IPS-18a (cell line): ENCODE data around the gene SDHB.

Experiments used
- H3K27ac ChIP-seq: one replicate; pipeline ENCODE4 v1.5.1; 2013; ENCODE audit warnings: low read length
- H3K27me3 ChIP-seq: one replicate; pipeline ENCODE4 v1.6.1; 2013; ENCODE audit warnings: mild to moderate bottlenecking, low read length; ENCODE audit not compliant: control insufficient read depth, insufficient read depth
- H3K36me3 ChIP-seq: one replicate; pipeline ENCODE4 v1.6.1; 2013; ENCODE audit warnings: low read depth, low read length; ENCODE audit not compliant: control insufficient read depth
- H3K4me1 ChIP-seq: one replicate; pipeline ENCODE4 v1.6.1; 2013; ENCODE audit warnings: low read depth, low read length; ENCODE audit not compliant: control insufficient read depth
- H3K4me3 ChIP-seq: one replicate; pipeline ENCODE4 v1.5.1; 2013; ENCODE audit warnings: low read length
- H3K9ac ChIP-seq: one replicate; pipeline ENCODE4 v1.6.1; 2013; ENCODE audit warnings: mild to moderate bottlenecking, low read length, moderate library complexity
- H3K9me3 ChIP-seq: one replicate; pipeline ENCODE4 v1.6.1; 2013; ENCODE audit warnings: low read depth, low read length; ENCODE audit not compliant: control insufficient read depth

SDHB gene

GRCh38 chr1:17091252-17091651 lies 37.4 kb upstream of the SDHB start:
- Histone ChIP-seq H3K27me3 (no peaks in the 10 kb centered on the region), H3K9ac (no peak overlapping the region), H3K27ac (no peak overlapping the region), H3K36me3 (no peaks in the 10 kb centered on the region), H3K4me1 (no peaks in the 10 kb centered on the region), H3K9me3 (no peaks in the 10 kb centered on the region), H3K4me3 (no peak overlapping the region)

- Histone ChIP-seq H3K27ac (no peak overlapping the region), H3K4me3 (no peak overlapping the region), H3K9ac (no peak overlapping the region), H3K4me1 (no peaks in the 10 kb centered on the region), H3K9me3 (no peaks in the 10 kb centered on the region), H3K27me3 (no peaks in the 10 kb centered on the region), H3K36me3 (no peaks in the 10 kb centered on the region)
Measured at GRCh38 chr1:17089506-17089905, 35.7 kb upstream of the SDHB start.

GRCh38 chr1:17086751-17087150 lies 32.9 kb upstream of the SDHB start:
- H3K36me3 ChIP-seq: no peaks in the 10 kb centered on the region
- H3K4me3 ChIP-seq: no peak overlapping the region
- H3K27ac ChIP-seq: no peak overlapping the region
- no peaks in the 10 kb centered on the region for H3K9me3 ChIP-seq
- no peaks in the 10 kb centered on the region for H3K4me1 ChIP-seq
- no peak overlapping the region for H3K9ac ChIP-seq
- H3K27me3 ChIP-seq: no peaks in the 10 kb centered on the region

GRCh38 chr1:17084787-17085186 lies 31.0 kb upstream of the SDHB start:
- Histone ChIP-seq H3K9me3 (no peaks in the 10 kb centered on the region), H3K4me3 (no peak overlapping the region), H3K9ac (no peak overlapping the region), H3K36me3 (no peaks in the 10 kb centered on the region), H3K27me3 (no peaks in the 10 kb centered on the region), H3K27ac (no peak overlapping the region), H3K4me1 (no peaks in the 10 kb centered on the region)

GRCh38 chr1:17082761-17083160 lies 28.9 kb upstream of the SDHB start:
- Histone ChIP-seq H3K9ac (no peak overlapping the region), H3K9me3 (no peaks in the 10 kb centered on the region), H3K27ac (no peak overlapping the region), H3K36me3 (no peaks in the 10 kb centered on the region), H3K27me3 (no peaks in the 10 kb centered on the region), H3K4me1 (no peaks in the 10 kb centered on the region), H3K4me3 (no peak overlapping the region)

- H3K9me3 ChIP-seq: no peaks in the 10 kb centered on the region
- no peaks in the 10 kb centered on the region for H3K27me3 ChIP-seq
- no peak overlapping the region for H3K9ac ChIP-seq
- H3K4me1 ChIP-seq: no peaks in the 10 kb centered on the region
- H3K36me3 ChIP-seq: no peaks in the 10 kb centered on the region
- H3K4me3 ChIP-seq: no peak overlapping the region
- no peak overlapping the region for H3K27ac ChIP-seq
Measured at GRCh38 chr1:17081439-17081838, 27.6 kb upstream of the SDHB start.

GRCh38 chr1:17080880-17081279 lies 27.0 kb upstream of the SDHB start:
- H3K9ac ChIP-seq: no peak overlapping the region
- no peaks in the 10 kb centered on the region for H3K36me3 ChIP-seq
- H3K4me3 ChIP-seq: no peak overlapping the region
- no peaks in the 10 kb centered on the region for H3K27me3 ChIP-seq
- no peaks in the 10 kb centered on the region for H3K4me1 ChIP-seq
- no peak overlapping the region for H3K27ac ChIP-seq
- H3K9me3 ChIP-seq: no peaks in the 10 kb centered on the region

- Histone ChIP-seq H3K27me3 (no peaks in the 10 kb centered on the region), H3K27ac (no peak overlapping the region), H3K9ac (no peak overlapping the region), H3K9me3 (no peaks in the 10 kb centered on the region), H3K4me3 (no peak overlapping the region), H3K4me1 (no peaks in the 10 kb centered on the region), H3K36me3 (no peaks in the 10 kb centered on the region)
Measured at GRCh38 chr1:17080085-17080759, 26.4 kb upstream of the SDHB start.

- Histone ChIP-seq H3K27ac (no peak overlapping the region), H3K9me3 (no peaks in the 10 kb centered on the region), H3K36me3 (no peaks in the 10 kb centered on the region), H3K4me3 (no peak overlapping the region), H3K27me3 (no peaks in the 10 kb centered on the region), H3K4me1 (no peaks in the 10 kb centered on the region), H3K9ac (no peak overlapping the region)
Measured at GRCh38 chr1:17078991-17079868, 25.4 kb upstream of the SDHB start.

GRCh38 chr1:17075470-17076255 lies 21.8 kb upstream of the SDHB start:
- H3K4me3 ChIP-seq: no peak overlapping the region
- H3K9ac ChIP-seq: no peak overlapping the region
- H3K36me3 ChIP-seq: no peaks in the 10 kb centered on the region
- no peaks in the 10 kb centered on the region for H3K9me3 ChIP-seq
- no peaks in the 10 kb centered on the region for H3K4me1 ChIP-seq
- no peak overlapping the region for H3K27ac ChIP-seq
- H3K27me3 ChIP-seq: no peaks in the 10 kb centered on the region

- Histone ChIP-seq H3K9ac (no peak overlapping the region), H3K4me3 (no peak overlapping the region), H3K27me3 (no peaks in the 10 kb centered on the region), H3K9me3 (no peaks in the 10 kb centered on the region), H3K36me3 (no peaks in the 10 kb centered on the region), H3K27ac (no peak overlapping the region), H3K4me1 (no peaks in the 10 kb centered on the region)
Measured at GRCh38 chr1:17071794-17072193, 18.0 kb upstream of the SDHB start.
